HEK293T (cell line): ENCODE results near the gene MRPS18C.

Experiments
- BHLHE40 ChIP-seq: fragments of 450-650 bp; IDR thresholded peaks from 2 replicates; pipeline ENCODE4 v1.6.1; 2016; ENCODE audit warnings: mild to moderate bottlenecking, moderate library complexity, borderline replicate concordance
- FOXM1 ChIP-seq: fragments of 450-650 bp; IDR thresholded peaks from 2 replicates; pipeline ENCODE4 v1.6.1; 2017; ENCODE audit warnings: mild to moderate bottlenecking, borderline replicate concordance
- HDGF ChIP-seq: fragments of 450-650 bp; IDR thresholded peaks from 2 replicates; pipeline ENCODE4 v1.6.1; 2017; ENCODE audit warnings: antibody characterized with exemption, borderline replicate concordance
- L3MBTL2 ChIP-seq: fragments of 450-650 bp; conservative IDR thresholded peaks from 2 replicates; pipeline ENCODE4 v1.6.1; 2016; ENCODE audit warnings: mild to moderate bottlenecking
- NFRKB ChIP-seq: fragments of 450-650 bp; IDR thresholded peaks from 2 replicates; pipeline ENCODE4 v1.6.1; 2016; ENCODE audit warnings: mild to moderate bottlenecking, moderate library complexity
- PKNOX1 ChIP-seq: fragments of 450-650 bp; IDR thresholded peaks from 2 replicates; pipeline ENCODE4 v1.6.1; 2016
- SP1 ChIP-seq: fragments of 450-650 bp; IDR thresholded peaks from 2 replicates; pipeline ENCODE4 v1.6.1; 2017
- TARDBP ChIP-seq: fragments of 450-650 bp; IDR thresholded peaks from 2 replicates; pipeline ENCODE4 v1.6.1; 2016
- ZNF384 ChIP-seq: fragments of 450-650 bp; IDR thresholded peaks from 2 replicates; pipeline ENCODE4 v1.6.1; 2016

- no peak for TF ChIP-seq BHLHE40
- no peak for TF ChIP-seq PKNOX1
- no peak for TF ChIP-seq FOXM1
- TF ChIP-seq SP1: no peak
- TF ChIP-seq L3MBTL2: no peak
- TF ChIP-seq HDGF: no peak
- TF ChIP-seq TARDBP: no peak
- no peak for TF ChIP-seq ZNF384
- no peak for TF ChIP-seq NFRKB
These were observed 49.1 kb downstream of the MRPS18C start for GRCh38 chr4:83504996-83505395.
